Measurements from ENCODE around the gene CNDP2. TPM values are rescaled to one million over a fixed set of nuclear protein-coding genes. Genes with fewer than 3 reads are reported as not detected.

CNDP2 gene
- total and polyA plus RNA-seq, 2 donors (not counting 1 experiment from before 2014, with no cell fraction given), result 121 to 182 TPM

DNA sequence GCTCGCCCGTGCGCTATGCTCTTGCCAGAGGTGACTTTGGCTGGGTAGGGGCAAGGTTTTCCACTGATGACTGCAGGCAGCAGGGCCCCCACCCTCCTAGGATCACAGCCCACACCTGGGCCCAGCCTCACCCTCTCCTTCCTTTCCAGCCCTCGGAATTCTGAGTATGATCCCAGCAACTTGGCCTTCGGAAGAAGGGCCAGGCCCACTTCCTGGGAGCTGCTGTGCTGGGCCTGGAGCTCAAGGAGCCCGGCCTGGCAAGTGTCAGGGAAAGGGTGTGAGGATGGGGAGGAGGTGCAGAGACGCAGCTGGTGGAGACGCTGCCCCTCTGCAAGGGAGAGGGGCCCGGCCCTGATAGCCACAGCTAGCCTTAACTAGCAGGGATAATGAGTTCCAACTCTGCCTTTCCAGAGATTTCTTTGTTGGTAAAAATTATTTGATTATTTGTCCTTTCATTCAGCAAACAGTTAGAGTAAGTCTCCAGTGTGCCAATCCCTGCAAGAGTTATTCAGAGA, 36.4 kb downstream of the CNDP2 start:
- Histone ChIP-seq H3K79me2 (ENCODE audit: control insufficient read depth, insufficient read depth, low read length) (no peaks in the 10 kb centered on the region), H2AFZ (ENCODE audit: insufficient read depth, low read depth, low read length, poor library complexity, severe bottlenecking) (no peak overlapping the region), H3K4me1 (ENCODE audit: control insufficient read depth in 2 of 2, insufficient read depth in 2 of 2, low read length in 2 of 2) (no peaks in the 10 kb centered on the region), H3K9ac (ENCODE audit: low read length) (no peak overlapping the region), H4K20me1 (ENCODE audit: control insufficient read depth, insufficient read depth, low read length, poor library complexity, severe bottlenecking) (no peaks in the 10 kb centered on the region), H3K36me3 (replicated peaks in 1 of 2; ENCODE audit: control extremely low read depth in 1 of 2, control insufficient read depth in 1 of 2, extremely low read depth in 1 of 2, insufficient read depth in 2 of 2, low read length in 1 of 2) (no peaks in the 10 kb centered on the region), H3K4me3 (ENCODE audit: control extremely low read depth in 1 of 5, extremely low read depth in 1 of 5, insufficient read depth in 1 of 5, low read depth in 2 of 5, low read length in 4 of 5) (no peak overlapping the region), H3K9me3 (ENCODE audit: control extremely low read depth in 1 of 3, control insufficient read depth in 2 of 3, insufficient read depth in 1 of 3, low read length in 2 of 3) (peaks cover 0 to 2% (median 0%) of the 10 kb centered on the region in 3 donors), H3K27me3 (replicated peaks in 1 of 4; ENCODE audit: control extremely low read depth in 1 of 4, control insufficient read depth in 3 of 4, insufficient read depth in 4 of 4, low read length in 3 of 4) (no peaks in the 10 kb centered on the region), H3K27ac (ENCODE audit: low read length in 2 of 2) (no peak overlapping the region), H3K4me2 (replicated peaks; ENCODE audit: low read depth, low read length, poor library complexity, severe bottlenecking) (no peak overlapping the region)
- no peak for DNase-seq
- Mint-ChIP-seq H3K9me3 (ENCODE audit: insufficient read depth) (no peaks in the 10 kb centered on the region), H3K27me3 (peaks cover 3% of the 10 kb centered on the region), H3K4me3 (no peak overlapping the region), H3K4me1 (no peaks in the 10 kb centered on the region), H3K27ac (no peak overlapping the region)
- CTCF ChIA-PET, result no interaction called here
- intact Hi-C loops (cut with micrococcal nuclease), result no loop called here
- POLR2A ChIA-PET, result no interaction called here
- no peak for TF ChIP-seq EZH2 (IDR thresholded peaks at IDR 0.05; ENCODE audit: borderline replicate concordance, insufficient read depth, low read depth, low read length, poor library complexity, severe bottlenecking)
- TF ChIP-seq, protein P1, sequence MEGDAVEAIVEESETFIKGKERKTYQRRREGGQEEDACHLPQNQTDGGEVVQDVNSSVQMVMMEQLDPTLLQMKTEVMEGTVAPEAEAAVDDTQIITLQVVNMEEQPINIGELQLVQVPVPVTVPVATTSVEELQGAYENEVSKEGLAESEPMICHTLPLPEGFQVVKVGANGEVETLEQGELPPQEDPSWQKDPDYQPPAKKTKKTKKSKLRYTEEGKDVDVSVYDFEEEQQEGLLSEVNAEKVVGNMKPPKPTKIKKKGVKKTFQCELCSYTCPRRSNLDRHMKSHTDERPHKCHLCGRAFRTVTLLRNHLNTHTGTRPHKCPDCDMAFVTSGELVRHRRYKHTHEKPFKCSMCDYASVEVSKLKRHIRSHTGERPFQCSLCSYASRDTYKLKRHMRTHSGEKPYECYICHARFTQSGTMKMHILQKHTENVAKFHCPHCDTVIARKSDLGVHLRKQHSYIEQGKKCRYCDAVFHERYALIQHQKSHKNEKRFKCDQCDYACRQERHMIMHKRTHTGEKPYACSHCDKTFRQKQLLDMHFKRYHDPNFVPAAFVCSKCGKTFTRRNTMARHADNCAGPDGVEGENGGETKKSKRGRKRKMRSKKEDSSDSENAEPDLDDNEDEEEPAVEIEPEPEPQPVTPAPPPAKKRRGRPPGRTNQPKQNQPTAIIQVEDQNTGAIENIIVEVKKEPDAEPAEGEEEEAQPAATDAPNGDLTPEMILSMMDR (IDR thresholded peaks at IDR 0.05), result no peak
- WGBS (ENCODE audit: insufficient coverage), result 90% methylated on average over 5 of the region's 9 CpGs
- ATAC-seq (ENCODE audit: low read depth), result no peak

DNA sequence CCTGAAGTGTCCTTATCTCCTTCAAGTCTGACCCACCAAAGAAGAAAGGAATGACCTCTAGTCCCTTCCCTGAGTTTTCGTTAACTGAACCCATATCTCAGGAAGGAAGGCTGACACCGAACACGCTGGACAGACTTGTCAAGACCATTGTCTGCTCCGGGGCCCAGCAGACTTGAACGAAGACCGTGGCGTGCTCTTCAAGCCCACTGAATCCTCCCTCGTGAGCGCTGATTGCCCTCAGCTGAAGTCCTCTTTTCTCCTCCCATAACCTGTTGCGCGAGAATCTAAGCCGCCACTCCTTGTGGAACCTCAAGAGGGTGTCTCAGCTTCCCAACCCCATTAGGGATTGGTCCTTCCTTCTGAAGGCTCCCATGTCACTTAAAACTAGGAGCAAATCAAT, 37.5 kb downstream of the CNDP2 start:
- peaks cover 3% of the 10 kb centered on the region for H3K27me3 Mint-ChIP-seq
- no peak overlapping the region for H2AFZ ChIP-seq (ENCODE audit: insufficient read depth, low read depth, low read length, poor library complexity, severe bottlenecking)
- POLR2A ChIA-PET, result no interaction called here
- peaks cover 0 to 3% (median 0%) of the 10 kb centered on the region in 3 donors for H3K9me3 ChIP-seq (ENCODE audit: control extremely low read depth in 1 of 3, control insufficient read depth in 2 of 3, insufficient read depth in 1 of 3, low read length in 2 of 3)
- intact Hi-C loops (cut with micrococcal nuclease), result no loop called here
- H3K4me1 ChIP-seq (ENCODE audit: control insufficient read depth in 2 of 2, insufficient read depth in 2 of 2, low read length in 2 of 2), result no peaks in the 10 kb centered on the region
- H3K27me3 ChIP-seq (replicated peaks in 1 of 4; ENCODE audit: control extremely low read depth in 1 of 4, control insufficient read depth in 3 of 4, insufficient read depth in 4 of 4, low read length in 3 of 4), result no peaks in the 10 kb centered on the region
- no peaks in the 10 kb centered on the region for H3K4me1 Mint-ChIP-seq
- no peak for DNase-seq
- ATAC-seq (ENCODE audit: low read depth), result no peak
- CTCF ChIA-PET, result no interaction called here
- H3K4me3 Mint-ChIP-seq, result no peak overlapping the region
- no peak overlapping the region for H3K27ac Mint-ChIP-seq
- no peak overlapping the region for H3K9ac ChIP-seq (ENCODE audit: low read length)
- H3K4me3 ChIP-seq (ENCODE audit: control extremely low read depth in 1 of 5, extremely low read depth in 1 of 5, insufficient read depth in 1 of 5, low read depth in 2 of 5, low read length in 4 of 5), result no peak overlapping the region
- no peak overlapping the region for H3K4me2 ChIP-seq (replicated peaks; ENCODE audit: low read depth, low read length, poor library complexity, severe bottlenecking)
- H3K9me3 Mint-ChIP-seq (ENCODE audit: insufficient read depth), result no peaks in the 10 kb centered on the region
- H3K79me2 ChIP-seq (ENCODE audit: control insufficient read depth, insufficient read depth, low read length), result no peaks in the 10 kb centered on the region
- no peak overlapping the region for H3K27ac ChIP-seq (ENCODE audit: low read length in 2 of 2)
- TF ChIP-seq, protein P1 (IDR thresholded peaks at IDR 0.05), result no peak
- no peak for TF ChIP-seq EZH2 (IDR thresholded peaks at IDR 0.05; ENCODE audit: borderline replicate concordance, insufficient read depth, low read depth, low read length, poor library complexity, severe bottlenecking)
- no peaks in the 10 kb centered on the region for H3K36me3 ChIP-seq (replicated peaks in 1 of 2; ENCODE audit: control extremely low read depth in 1 of 2, control insufficient read depth in 1 of 2, extremely low read depth in 1 of 2, insufficient read depth in 2 of 2, low read length in 1 of 2)
- H4K20me1 ChIP-seq (ENCODE audit: control insufficient read depth, insufficient read depth, low read length, poor library complexity, severe bottlenecking), result no peaks in the 10 kb centered on the region
- 98% methylated on average over 12 of the region's 12 CpGs for WGBS (ENCODE audit: insufficient coverage)

Data from B cell (primary cell).